Natural killer cell (primary cell): ENCODE measurements around the gene HOXD8. TPM values are rescaled to one million over a fixed set of nuclear protein-coding genes. Genes with fewer than 3 reads are reported as not detected.

Experiments
- ATAC-seq, 3 donors: fragments of 150-1000 bp in 2 of 3; fragments of 200-7000 bp in 1 of 3; cut with Tn5 transposase; 1 replicate in 1 of 3; 2 replicates in 2 of 3; pipeline ENCODE4 v1.10.0; 2021; ENCODE audit warnings: mild to moderate bottlenecking in 2 of 3, moderate library complexity in 2 of 3
- DNase-seq, 2 donors: peaks; one replicate each; pipeline versions ENCODE4 v3.0.0 to v3.0.0-alpha.2; 2013 to 2021; ENCODE audit warnings: mixed read lengths in 1 of 2
- H3K27ac ChIP-seq: one replicate; pipeline ENCODE4 v1.5.1; 2013; ENCODE audit warnings: mild to moderate bottlenecking, low read length
- H3K27me3 ChIP-seq: one replicate; pipeline ENCODE4 v1.6.1; 2013; ENCODE audit warnings: low read length; ENCODE audit not compliant: control insufficient read depth, insufficient read depth
- H3K36me3 ChIP-seq: one replicate; pipeline ENCODE4 v1.6.1; 2013; ENCODE audit warnings: low read length; ENCODE audit not compliant: control insufficient read depth, insufficient read depth
- H3K4me1 ChIP-seq: one replicate; pipeline ENCODE4 v1.6.1; 2013; ENCODE audit warnings: low read length; ENCODE audit not compliant: control insufficient read depth, insufficient read depth
- H3K4me3 ChIP-seq: one replicate; pipeline ENCODE4 v1.5.1; 2013; ENCODE audit warnings: low read length
- H3K9me3 ChIP-seq: one replicate; pipeline ENCODE4 v1.6.1; 2013; ENCODE audit warnings: low read length; ENCODE audit not compliant: control insufficient read depth, insufficient read depth
- H3K27ac Mint-ChIP-seq, 2 donors: one replicate each; pipeline ENCODE4 v1.8.0; 2022; ENCODE audit warnings: mild to moderate bottlenecking in 2 of 2, mixed read lengths in 2 of 2, moderate library complexity in 1 of 2
- H3K27me3 Mint-ChIP-seq, 2 donors: one replicate each; pipeline ENCODE4 v1.8.0; 2022; ENCODE audit warnings: low read depth in 2 of 2, mixed read lengths in 2 of 2
- H3K36me3 Mint-ChIP-seq: one replicate; pipeline ENCODE4 v1.8.0; 2022; ENCODE audit warnings: mixed read lengths
- H3K4me1 Mint-ChIP-seq, 2 donors: one replicate each; pipeline ENCODE4 v1.8.0; 2022; ENCODE audit warnings: mixed read lengths in 2 of 2
- H3K4me3 Mint-ChIP-seq: one replicate; pipeline ENCODE4 v1.8.0; 2022; ENCODE audit warnings: mild to moderate bottlenecking, moderate library complexity, mixed read lengths
- H3K9me3 Mint-ChIP-seq, 2 donors: one replicate each; pipeline ENCODE4 v1.8.0; 2022; ENCODE audit warnings: mixed read lengths in 2 of 2
- CTCF ChIP-seq: fragments of 200-600 bp; IDR thresholded peaks from one replicate; pipeline ENCODE4 v1.8.0; 2022; ENCODE audit warnings: antibody characterized with exemption
- WGBS: methylation state at CpG from one replicate; pipeline ENCODE4 v1.1.7; 2013; ENCODE audit warnings: missing lambda C conversion rate; ENCODE audit not compliant: insufficient coverage; 5-methylcytosine and 5-hydroxymethylcytosine counted together
- intact Hi-C: fragments of 100-400 bp; cut with micrococcal nuclease; formaldehyde crosslinking; loops from one replicate; pipeline ENCODE4 v1.14.2; 2022
- total RNA-seq, 4 donors: library from RNA; stranded (reverse); fragments of 120-200 nt in 1 of 4; gene quantifications; one replicate each; pipeline versions ENCODE4 v1.2.3 to v1.2.4, GENCODE V29; 2013 to 2022

Gene HOXD8
- total RNA-seq, 3 donors from 2014 or later (not counting 1 experiment from before 2014, with no cell fraction given), result not detected

- 8% methylated on average over 12 of the region's 17 CpGs for WGBS
- Mint-ChIP-seq H3K4me1 (peaks cover 9 to 23% of the 10 kb centered on the region in 2 donors), H3K36me3 (peaks cover 24% of the 10 kb centered on the region), H3K9me3 (peaks cover 2 to 10% of the 10 kb centered on the region in 2 donors), H3K4me3 (peak overlapping the region; percentile 49), H3K27me3 (peaks cover 63 to 66% of the 10 kb centered on the region in 2 donors), H3K27ac (peak overlapping the region in 1 of 2 donors; percentile 51)
- intact Hi-C loops, result loop anchor here (5.0 kb wide), 1 partner anchor 1749 kb away; the partner anchor contains the start of gene SP9
- Histone ChIP-seq H3K27ac (no peak overlapping the region), H3K4me3 (no peak overlapping the region), H3K9me3 (peaks cover 64% of the 10 kb centered on the region), H3K27me3 (peaks cover 89% of the 10 kb centered on the region), H3K4me1 (peaks cover 17% of the 10 kb centered on the region), H3K36me3 (no peaks in the 10 kb centered on the region)
- TF ChIP-seq CTCF, result no peak
- no peak for DNase-seq
- ATAC-seq, result no peak
Observed at GRCh38 chr2:176081376-176081836, 48.1 kb upstream of the HOXD8 start.

GRCh38 chr2:176081837-176082524 is 47.5 kb upstream of the HOXD8 start:
- no peaks in the 10 kb centered on the region for H3K36me3 ChIP-seq
- H3K4me1 ChIP-seq, result peaks cover 17% of the 10 kb centered on the region
- Mint-ChIP-seq H3K36me3 (peaks cover 27% of the 10 kb centered on the region), H3K27me3 (peaks cover 64 to 68% of the 10 kb centered on the region in 2 donors), H3K9me3 (peaks cover 3 to 8% of the 10 kb centered on the region in 2 donors), H3K4me1 (peaks cover 9 to 23% of the 10 kb centered on the region in 2 donors), H3K4me3 (peak overlapping the region; percentile 37), H3K27ac (peak overlapping the region in 1 of 2 donors; percentile 51)
- 9% methylated on average over 62 of the region's 62 CpGs for WGBS
- peaks cover 89% of the 10 kb centered on the region for H3K27me3 ChIP-seq
- ATAC-seq, result no peak
- H3K27ac ChIP-seq, result no peak overlapping the region
- peak in 1 of 2 donors; percentile 27 for DNase-seq
- TF ChIP-seq CTCF, result no peak
- intact Hi-C loops, result loop anchor here (5.0 kb wide), 1 partner anchor 1750 kb away; the partner anchor contains the start of gene SP9
- no peak overlapping the region for H3K4me3 ChIP-seq
- peaks cover 65% of the 10 kb centered on the region for H3K9me3 ChIP-seq

- Mint-ChIP-seq H3K9me3 (peaks cover 5 to 8% of the 10 kb centered on the region in 2 donors), H3K27ac (no peak overlapping the region), H3K4me1 (peaks cover 9 to 23% of the 10 kb centered on the region in 2 donors), H3K27me3 (peaks cover 69 to 73% of the 10 kb centered on the region in 2 donors), H3K36me3 (peaks cover 32% of the 10 kb centered on the region), H3K4me3 (peak overlapping the region; percentile 37)
- Histone ChIP-seq H3K27ac (no peak overlapping the region), H3K27me3 (peaks cover 88% of the 10 kb centered on the region), H3K36me3 (no peaks in the 10 kb centered on the region), H3K9me3 (peaks cover 66% of the 10 kb centered on the region), H3K4me3 (no peak overlapping the region), H3K4me1 (peaks cover 17% of the 10 kb centered on the region)
- no peak for TF ChIP-seq CTCF
- intact Hi-C loops, result loop anchor here (5.0 kb wide), 1 partner anchor 1750 kb away; the partner anchor contains the start of gene SP9
- DNase-seq, result no peak
- WGBS, result 6% methylated on average over 8 of the region's 10 CpGs
- no peak for ATAC-seq
Observed at GRCh38 chr2:176082525-176082823, 47.0 kb upstream of the HOXD8 start.
